Cardiac fibroblast (primary cell): ENCODE results near the gene KCNMB1.

ENCODE experiments used
- DNase-seq, 2 donors: peaks; one replicate each; pipeline versions ENCODE4 v3.0.0 to v3.0.0-alpha.2; 2010; ENCODE audit warnings: low read depth in 2 of 2
- H3K4me3 ChIP-seq, 2 donors: replicated peaks in 1 of 2; 1 replicate in 1 of 2; 2 replicates in 1 of 2; pipeline ENCODE4 v1.5.1; 2011; ENCODE audit warnings: low read depth in 2 of 2, low read length in 2 of 2, mild to moderate bottlenecking in 2 of 2, moderate library complexity in 1 of 2
- CTCF ChIP-seq: IDR thresholded peaks from one replicate; pipeline ENCODE4 v1.5.1; 2011; ENCODE audit warnings: low read depth, mild to moderate bottlenecking, low read length, inconsistent platforms

Gene KCNMB1

GRCh38 chr5:170408877-170409660 lies 19.9 kb upstream of the KCNMB1 start:
- no peak for TF ChIP-seq CTCF
- no peak overlapping the region for H3K4me3 ChIP-seq
- DNase-seq: no peak

- no peak overlapping the region for H3K4me3 ChIP-seq
- no peak for TF ChIP-seq CTCF
- DNase-seq: no peak
Observed at GRCh38 chr5:170408226-170408625, 19.1 kb upstream of the KCNMB1 start.

- H3K4me3 ChIP-seq: no peak overlapping the region
- DNase-seq: no peak
- TF ChIP-seq CTCF: no peak
Observed at GRCh38 chr5:170407062-170407461, 17.9 kb upstream of the KCNMB1 start.

GRCh38 chr5:170405817-170406216 lies 16.6 kb upstream of the KCNMB1 start:
- TF ChIP-seq CTCF: no peak
- no peak for DNase-seq
- H3K4me3 ChIP-seq: no peak overlapping the region

GRCh38 chr5:170404398-170404797 lies 15.2 kb upstream of the KCNMB1 start:
- H3K4me3 ChIP-seq: no peak overlapping the region
- DNase-seq: no peak
- no peak for TF ChIP-seq CTCF

- no peak for DNase-seq
- no peak for TF ChIP-seq CTCF
- H3K4me3 ChIP-seq: no peak overlapping the region
Observed at GRCh38 chr5:170403675-170404074, 14.5 kb upstream of the KCNMB1 start.

GRCh38 chr5:170402508-170402907 lies 13.3 kb upstream of the KCNMB1 start:
- TF ChIP-seq CTCF: no peak
- DNase-seq: no peak
- H3K4me3 ChIP-seq: no peak overlapping the region
